ENCODE results near the gene TLR5. TPM values are rescaled to one million over a fixed set of nuclear protein-coding genes. Genes with fewer than 3 reads are reported as not detected.

TLR5 gene
- total and polyA plus RNA-seq, 2 of the 4 experiments (the other 2 are of a cell fraction), result 0.09 to 0.18 TPM

- in situ Hi-C loops (cut with MboI; ENCODE audit: low sequenced_read_pairs), result no loop called here
- Histone ChIP-seq H3K4me1 (ENCODE audit: control insufficient read depth, insufficient read depth, low read length) (no peaks in the 10 kb centered on the region), H3K56ac (ENCODE audit: extremely low read depth, insufficient read depth, low read length) (no peak overlapping the region), H3K18ac (ENCODE audit: low read depth, low read length) (no peak overlapping the region), H2AK9ac (replicated peaks; ENCODE audit: low read depth, low read length, poor library complexity) (no peak overlapping the region), H3K9me1 (ENCODE audit: insufficient read depth, low read length) (no peaks in the 10 kb centered on the region), H3K27me3 (ENCODE audit: control insufficient read depth, insufficient read depth, low read length) (peaks cover 13% of the 10 kb centered on the region), H3K14ac (replicated peaks; ENCODE audit: low read depth, low read length) (no peak overlapping the region), H3K4me2 (ENCODE audit: low read depth, low read length) (no peak overlapping the region), H2BK15ac (ENCODE audit: low read depth, low read length) (no peak overlapping the region), H3K79me1 (ENCODE audit: low read depth in 1 of 2, low read length in 2 of 2) (no peaks in the 10 kb centered on the region), H3K27ac (ENCODE audit: insufficient read depth, low read length) (no peak overlapping the region), H4K5ac (ENCODE audit: low read depth, low read length) (no peak overlapping the region), H3K9me3 (ENCODE audit: control insufficient read depth, insufficient read depth, low read length) (no peaks in the 10 kb centered on the region), H3K4ac (ENCODE audit: low read depth, low read length) (no peak overlapping the region), H2AFZ (replicated peaks; ENCODE audit: low read length, poor library complexity) (no peak overlapping the region), H2BK20ac (ENCODE audit: low read depth, low read length) (no peak overlapping the region), H2BK5ac (ENCODE audit: low read depth, low read length, poor library complexity, severe bottlenecking) (no peak overlapping the region), H4K8ac (ENCODE audit: low read depth in 2 of 2, low read length in 2 of 2) (no peak overlapping the region), H3K36me3 (ENCODE audit: control insufficient read depth, insufficient read depth, low read length) (no peaks in the 10 kb centered on the region), H4K20me1 (ENCODE audit: insufficient read depth, low read length) (no peaks in the 10 kb centered on the region), H4K91ac (ENCODE audit: insufficient read depth, low read depth, low read length) (no peak overlapping the region), H3K4me3 (ENCODE audit: insufficient read depth, low read depth, low read length) (no peak overlapping the region), H3K23ac (ENCODE audit: low read depth, low read length) (no peak overlapping the region), H2AK5ac (ENCODE audit: low read depth, low read length) (no peak overlapping the region), H3K9ac (ENCODE audit: low read depth, low read length) (no peak overlapping the region), H2BK120ac (ENCODE audit: low read depth, low read length) (no peak overlapping the region)
- ATAC-seq (ENCODE audit: low read depth), result no peak
- WGBS, 2 experiments (ENCODE audit: extremely low coverage in 2 of 2, insufficient read length in 1 of 2), result no CpG with 5 or more reads among the region's 2 CpGs
- intact Hi-C loops (cut with micrococcal nuclease), result no loop called here
- CTCF ChIA-PET, result no interaction called here
- TF ChIP-seq ELK1 (IDR thresholded peaks at IDR 0.05; ENCODE audit: borderline replicate concordance, low read depth, low read length) (no peak), MXI1 (IDR thresholded peaks at IDR 0.05; ENCODE audit: borderline replicate concordance, low read depth, low read length) (no peak), CEBPB (IDR thresholded peaks at IDR 0.05; ENCODE audit: low read depth, low read length) (no peak), MAZ (IDR thresholded peaks at IDR 0.05; ENCODE audit: borderline replicate concordance, low read depth, low read length) (no peak), BHLHE40 (IDR thresholded peaks at IDR 0.05; ENCODE audit: low read depth, low read length) (no peak), CHD1 (IDR thresholded peaks at IDR 0.05; ENCODE audit: low read depth, low read length) (no peak), FOS (IDR thresholded peaks at IDR 0.05; ENCODE audit: low read depth, low read length) (no peak), NFE2L2 (IDR thresholded peaks at IDR 0.05; ENCODE audit: low read depth, low read length) (no peak), SMC3 (IDR thresholded peaks at IDR 0.05; ENCODE audit: low read depth, low read length) (no peak), USF2 (IDR thresholded peaks at IDR 0.05; ENCODE audit: low read depth, low read length) (no peak), CTCF (conservative IDR thresholded peaks at IDR 0.05; ENCODE audit: low read depth, low read length) (no peak), RAD21 (IDR thresholded peaks at IDR 0.05; ENCODE audit: low read length) (no peak), MAFK (IDR thresholded peaks at IDR 0.05; ENCODE audit: low read depth, low read length) (no peak), RCOR1 (IDR thresholded peaks at IDR 0.05; ENCODE audit: insufficient replicate concordance, low read length) (no peak)
- DNase-seq, result no peak
- BruUV-seq (replicated peaks), result no TSS peak
- dilution Hi-C loops (cut with HindIII; ENCODE audit: low sequenced_read_pairs, unreplicated experiment), result no loop called here
- POLR2A ChIA-PET (ENCODE audit: unreplicated experiment), result no interaction called here
These were observed 12.1 kb upstream of the TLR5 start for GRCh38 chr1:223155153-223155552.
